Kidney (tissue), 14 donors: ENCODE results near the gene LASP1. TPM values are rescaled to one million over a fixed set of nuclear protein-coding genes. Genes with fewer than 3 reads are reported as not detected.

ENCODE experiments used
- DNase-seq, 5 donors: peaks; one replicate each; pipeline ENCODE4 v3.0.0-alpha.2; 2013 to 2020
- FAIRE-seq: peaks from 2 replicates; lab custom pipeline; 2012; peaks lifted over from hg19 to GRCh38; lab: Jason Lieb, UNC
- H3K27ac ChIP-seq, 2 donors: one replicate each; pipeline ENCODE4 v1.7.0; 2013; ENCODE audit warnings: low read depth in 2 of 2, low read length in 2 of 2, inconsistent platforms in 1 of 2
- H3K27me3 ChIP-seq: one replicate; pipeline ENCODE4 v1.7.1; 2013; ENCODE audit warnings: low read length, inconsistent platforms; ENCODE audit not compliant: control insufficient read depth, insufficient read depth
- H3K36me3 ChIP-seq, 3 donors: one replicate each; pipeline versions ENCODE4 v1.7.0 to v1.7.1; 2013; ENCODE audit warnings: low read length in 3 of 3, control low read depth in 1 of 3, inconsistent platforms in 1 of 3; ENCODE audit not compliant: insufficient read depth in 3 of 3, control insufficient read depth in 2 of 3
- H3K4me1 ChIP-seq, 3 donors: one replicate each; pipeline versions ENCODE4 v1.7.0 to v1.7.1; 2013; ENCODE audit warnings: low read length in 3 of 3, inconsistent platforms in 1 of 3, low read depth in 1 of 3; ENCODE audit not compliant: control insufficient read depth in 2 of 3, insufficient read depth in 2 of 3
- H3K4me3 ChIP-seq, 3 donors: one replicate each; pipeline versions ENCODE4 v1.7.0 to v1.8.1; 2013; ENCODE audit warnings: low read length in 3 of 3, control low read depth in 1 of 3, inconsistent platforms in 1 of 3
- H3K9ac ChIP-seq, 3 donors: one replicate each; pipeline versions ENCODE4 v1.7.0 to v1.7.1; 2013; ENCODE audit warnings: low read length in 3 of 3, control low read depth in 1 of 3, inconsistent platforms in 1 of 3
- H3K9me3 ChIP-seq, 3 donors: one replicate each; pipeline versions ENCODE4 v1.7.0 to v1.7.1; 2013; ENCODE audit warnings: low read length in 3 of 3, control low read depth in 1 of 3, inconsistent platforms in 1 of 3; ENCODE audit not compliant: control insufficient read depth in 2 of 3, insufficient read depth in 1 of 3
- intact Hi-C: fragments of 100-400 bp; cut with DNase I; formaldehyde crosslinking; loops from one replicate; pipeline ENCODE4 v1.11.1; 2022
- polyA plus RNA-seq: library from polyadenylated mRNA; stranded (reverse); fragments of 350-450 nt; fragmentation: Illumina TruSeq; extraction: RNeasy Lipid Tissue Mini Kit (QIAGEN cat#74804); gene quantifications from one replicate; pipeline ENCODE4 v1.2.3, GENCODE V29; 2014; ENCODE audit warnings: low read depth, low replicate concordance; ENCODE audit not compliant: insufficient read depth
- total RNA-seq: library from RNA; stranded (reverse); fragmentation: NEBNext Ultra II Directional; extraction: Animal tissue kit (Norgen Biotek cat#: 25700); gene quantifications from one replicate; pipeline ENCODE4 v1.2.1, GENCODE V29; 2021
- TF ChIP-seq, protein P1 (sequence below): IDR thresholded peaks from 3 replicates; pipeline ENCODE4 v1.5.1; 2012; ENCODE audit warnings: mild to moderate bottlenecking, moderate library complexity, borderline replicate concordance; ENCODE audit not compliant: insufficient read depth; ENCODE audit errors: extremely low read depth
- donor health status: control.
- donor health status: control.
- donor health status: control.
- donor health status: control.
- donor health status: control.
- donor health status: DM: yes; HTN: yes; CAD: no.
- donor health status: Normal renal cell carcinoma (clear cell type).

LASP1 gene
- total and polyA plus RNA-seq, 2 donors from 2014 or later, result 62.5 to 138 TPM

DNA sequence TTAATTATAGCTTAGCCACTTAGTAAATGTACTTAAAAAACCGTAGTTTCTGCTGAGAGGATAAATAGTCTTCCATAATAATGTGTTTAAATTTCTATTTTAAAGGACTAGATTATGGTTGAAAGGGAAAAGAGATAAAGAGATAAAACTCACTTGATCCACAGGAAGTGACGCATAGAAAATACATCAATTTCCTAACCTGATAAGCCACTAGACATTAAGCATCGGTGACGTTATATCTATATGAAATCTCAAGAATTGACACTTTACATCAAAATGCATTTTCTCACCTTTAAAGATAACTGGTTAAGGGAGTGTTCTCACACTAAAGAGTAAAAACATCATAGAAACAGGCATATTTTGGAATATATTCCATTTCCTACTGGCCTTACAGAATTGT is 91.6 kb downstream of the LASP1 start:
- intact Hi-C loops, result no loop called here
- H3K9ac ChIP-seq, result no peak overlapping the region
- H3K4me3 ChIP-seq, result no peak overlapping the region
- H3K27ac ChIP-seq, result no peak overlapping the region
- no peaks in the 10 kb centered on the region for H3K36me3 ChIP-seq
- no peak for DNase-seq
- H3K9me3 ChIP-seq, result no peaks in the 10 kb centered on the region
- H3K4me1 ChIP-seq, result no peaks in the 10 kb centered on the region
- no peaks in the 10 kb centered on the region for H3K27me3 ChIP-seq
- FAIRE-seq, result no peak
- TF ChIP-seq, protein P1, sequence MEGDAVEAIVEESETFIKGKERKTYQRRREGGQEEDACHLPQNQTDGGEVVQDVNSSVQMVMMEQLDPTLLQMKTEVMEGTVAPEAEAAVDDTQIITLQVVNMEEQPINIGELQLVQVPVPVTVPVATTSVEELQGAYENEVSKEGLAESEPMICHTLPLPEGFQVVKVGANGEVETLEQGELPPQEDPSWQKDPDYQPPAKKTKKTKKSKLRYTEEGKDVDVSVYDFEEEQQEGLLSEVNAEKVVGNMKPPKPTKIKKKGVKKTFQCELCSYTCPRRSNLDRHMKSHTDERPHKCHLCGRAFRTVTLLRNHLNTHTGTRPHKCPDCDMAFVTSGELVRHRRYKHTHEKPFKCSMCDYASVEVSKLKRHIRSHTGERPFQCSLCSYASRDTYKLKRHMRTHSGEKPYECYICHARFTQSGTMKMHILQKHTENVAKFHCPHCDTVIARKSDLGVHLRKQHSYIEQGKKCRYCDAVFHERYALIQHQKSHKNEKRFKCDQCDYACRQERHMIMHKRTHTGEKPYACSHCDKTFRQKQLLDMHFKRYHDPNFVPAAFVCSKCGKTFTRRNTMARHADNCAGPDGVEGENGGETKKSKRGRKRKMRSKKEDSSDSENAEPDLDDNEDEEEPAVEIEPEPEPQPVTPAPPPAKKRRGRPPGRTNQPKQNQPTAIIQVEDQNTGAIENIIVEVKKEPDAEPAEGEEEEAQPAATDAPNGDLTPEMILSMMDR, result no peak

DNA sequence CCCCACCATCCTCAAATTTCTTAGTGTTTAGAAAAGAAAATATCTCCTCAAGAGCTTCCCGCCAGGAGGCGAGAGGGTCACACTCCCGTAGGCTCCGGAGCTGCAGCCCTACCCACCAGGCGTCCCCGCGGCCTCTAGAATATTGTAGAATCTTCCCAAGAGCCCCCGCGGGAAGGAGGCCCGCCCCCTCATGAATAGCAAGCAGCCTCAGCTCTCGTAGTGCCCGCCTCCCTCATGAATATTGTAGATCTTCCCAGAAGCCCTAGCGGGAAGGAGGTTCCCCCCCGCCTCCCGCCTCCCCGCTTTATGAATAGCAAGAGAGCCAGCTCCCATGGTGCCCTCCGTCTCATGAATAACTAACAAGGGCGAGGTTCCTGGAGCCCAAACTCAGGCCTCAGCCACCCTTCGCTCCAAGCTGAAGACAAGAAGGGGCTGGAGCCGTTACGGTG is 97.5 kb downstream of the LASP1 start, which contains the start of gene FBXO47:
TSS of gene FBXO47 (minus strand) at position 114 of the 449 bp plus-strand sequence. CDS start 4,378 bp downstream, outside the sequence.
- Histone ChIP-seq H3K9ac (peak within 1 kb of the TSS; percentile 38 to 73 (median 53)), H3K36me3 (no peaks in the 10 kb centered on the region), H3K27me3 (no peaks in the 10 kb centered on the region), H3K4me3 (peak within 1 kb of the TSS; percentile 43 to 68 (median 64)), H3K9me3 (no peaks in the 10 kb centered on the region), H3K4me1 (peaks cover 0 to 7% (median 0%) of the 10 kb centered on the region in 3 donors), H3K27ac (peak within 1 kb of the TSS; percentile 57 to 68)
- DNase-seq, result peak; percentile 93 to 98 (median 95)
- FAIRE-seq, result peak; percentile 85
- intact Hi-C loops, result no loop called here
- TF ChIP-seq, protein P1, result no peak

DNA sequence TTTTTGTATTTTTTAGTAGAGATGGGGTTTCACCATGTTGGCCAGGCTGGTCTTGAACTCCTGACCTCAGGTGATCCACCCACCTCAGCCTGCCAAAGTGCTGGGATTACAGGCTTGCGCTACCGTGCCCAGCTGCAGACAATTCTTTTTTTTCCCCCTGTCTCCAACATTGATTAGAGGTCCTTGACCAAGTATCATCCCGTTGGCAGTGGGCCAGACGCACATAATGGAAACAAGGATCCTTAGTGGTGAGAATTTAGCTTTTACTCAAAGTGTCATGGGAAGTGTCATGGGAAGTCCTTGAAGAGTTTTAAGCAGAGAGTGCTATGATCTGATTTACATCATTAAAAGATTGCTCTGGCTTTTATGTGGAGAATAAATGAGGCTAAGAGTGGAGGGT is 99.4 kb downstream of the LASP1 start:
- no peak overlapping the region for H3K9ac ChIP-seq
- TF ChIP-seq, protein P1, result no peak
- no peak overlapping the region for H3K4me3 ChIP-seq
- DNase-seq (no peak), FAIRE-seq (no peak)
- no peaks in the 10 kb centered on the region for H3K9me3 ChIP-seq
- no peaks in the 10 kb centered on the region for H3K36me3 ChIP-seq
- no peak overlapping the region for H3K27ac ChIP-seq
- H3K27me3 ChIP-seq, result no peaks in the 10 kb centered on the region
- intact Hi-C loops, result no loop called here
- H3K4me1 ChIP-seq, result peaks cover 0 to 7% (median 0%) of the 10 kb centered on the region in 3 donors

DNA sequence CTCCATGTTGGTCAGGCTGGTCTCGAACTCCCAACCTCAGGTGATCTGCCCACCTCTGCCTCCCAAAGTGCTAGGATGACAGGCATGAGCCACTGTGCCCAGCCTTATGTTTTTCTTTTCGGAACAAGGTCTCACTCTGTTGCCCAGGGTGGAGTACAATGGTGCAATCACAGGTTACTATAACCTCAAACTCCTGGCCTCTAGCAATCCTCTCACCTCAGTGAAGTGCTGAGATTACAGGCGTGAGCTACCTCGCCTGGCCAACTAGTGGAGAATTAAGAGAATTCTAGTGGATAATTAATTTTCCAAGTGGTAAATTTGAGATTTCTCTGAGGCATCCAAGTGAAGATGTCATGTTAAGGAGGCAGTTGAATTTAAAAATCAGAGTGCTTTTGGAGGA is 100.3 kb downstream of the LASP1 start:
- no peak overlapping the region for H3K9ac ChIP-seq
- intact Hi-C loops, result no loop called here
- TF ChIP-seq, protein P1, result no peak
- peak in 2 of 5 donors; percentile 29 to 48 for DNase-seq
- H3K27me3 ChIP-seq, result no peaks in the 10 kb centered on the region
- H3K4me3 ChIP-seq, result no peak overlapping the region
- FAIRE-seq, result no peak
- no peaks in the 10 kb centered on the region for H3K9me3 ChIP-seq
- H3K27ac ChIP-seq, result no peak overlapping the region
- no peaks in the 10 kb centered on the region for H3K36me3 ChIP-seq
- H3K4me1 ChIP-seq, result peaks cover 0 to 7% (median 0%) of the 10 kb centered on the region in 3 donors
